Dermis microvascular lymphatic vessel endothelial cell (primary cell): ENCODE data around the gene ECEL1. TPM values are rescaled to one million over a fixed set of nuclear protein-coding genes. Genes with fewer than 3 reads are reported as not detected.

Experiments used
- DNase-seq, 2 donors: peaks; one replicate each; pipeline versions ENCODE4 v3.0.0 to v3.0.0-alpha.2; 2010; ENCODE audit warnings: low read depth in 2 of 2
- total RNA-seq: library from RNA; depleted of rRNA; stranded (reverse); fragments of >200 nt; gene quantifications from 2 replicates; pipeline ENCODE4 v1.2.1, GENCODE V29; 2014

Gene ECEL1
- total RNA-seq, 1 donor from 2014 or later: not detected

DNA sequence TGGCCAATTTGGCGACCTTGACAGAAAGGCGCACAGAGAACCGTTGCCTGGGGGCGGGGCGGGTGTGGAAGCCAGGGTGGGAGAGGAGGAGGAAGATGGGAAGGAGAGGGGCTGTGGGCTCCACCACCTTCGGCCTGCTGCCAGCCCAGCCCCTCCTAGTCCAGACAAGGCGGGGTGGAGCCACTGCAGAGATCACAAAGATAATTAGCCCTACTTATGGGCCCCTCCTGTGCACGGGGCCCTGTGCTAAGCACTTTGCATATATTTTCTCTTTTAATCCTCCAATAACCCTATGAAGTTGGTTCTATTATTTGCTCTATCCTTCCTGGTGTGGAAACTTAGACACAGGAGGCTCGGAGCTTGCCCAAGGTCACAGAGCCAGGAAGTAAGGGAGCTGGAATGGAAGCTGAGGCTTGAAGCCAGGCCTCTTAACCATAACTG lies 13.7 kb upstream of the ECEL1 start:
- DNase-seq: no peak

GRCh38 chr2:232498452-232498851 lies 10.8 kb upstream of the ECEL1 start:
- DNase-seq: no peak

DNA sequence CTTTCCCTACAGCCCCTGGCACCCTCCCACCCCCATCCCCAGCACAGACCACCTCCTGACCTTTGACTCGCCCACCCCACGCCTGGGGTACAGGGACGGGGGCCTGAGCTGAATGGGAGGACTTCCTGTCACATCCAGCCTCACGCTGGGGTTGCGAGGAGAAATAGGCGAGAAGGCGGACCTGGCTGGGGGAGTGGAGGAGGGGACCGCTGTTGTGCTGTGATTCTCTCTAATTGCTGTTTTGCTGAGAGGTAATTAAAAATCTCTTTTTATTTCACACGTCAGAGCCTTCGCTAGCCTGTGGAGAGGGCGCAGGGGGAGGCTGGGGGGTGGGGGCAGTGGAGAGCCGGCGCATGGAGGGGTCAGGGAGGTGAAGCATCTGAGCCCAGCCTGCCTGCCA lies 9.7 kb upstream of the ECEL1 start:
- DNase-seq: no peak

GRCh38 chr2:232496501-232497270 lies 9.1 kb upstream of the ECEL1 start:
- DNase-seq: no peak

GRCh38 chr2:232495292-232495691 lies 7.7 kb upstream of the ECEL1 start:
- DNase-seq: no peak

DNA sequence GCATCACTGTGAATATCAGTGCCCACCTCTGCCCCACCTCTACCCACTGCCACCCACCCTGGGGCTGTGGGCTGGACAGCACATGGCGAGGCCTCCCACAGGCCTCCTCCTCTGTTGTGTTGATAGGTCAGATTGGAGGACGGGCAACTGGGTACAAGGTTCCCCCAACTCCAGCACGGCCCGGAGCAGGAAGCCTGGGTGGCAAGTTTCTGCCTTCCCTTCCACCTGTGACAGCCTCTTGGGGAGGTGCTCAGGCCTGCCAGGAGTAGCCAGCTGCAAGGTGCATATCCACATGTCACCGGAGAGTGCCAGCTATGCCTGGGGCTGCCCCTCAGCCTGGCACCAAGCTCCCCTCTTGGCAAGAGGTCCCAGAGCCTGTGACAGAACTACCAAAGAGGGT lies 6.9 kb upstream of the ECEL1 start:
- no peak for DNase-seq

- no peak for DNase-seq
Measured at GRCh38 chr2:232493701-232494474, 6.3 kb upstream of the ECEL1 start.

- DNase-seq: no peak
Measured at GRCh38 chr2:232492963-232493700, 5.5 kb upstream of the ECEL1 start.

GRCh38 chr2:232492236-232492848 lies 4.7 kb upstream of the ECEL1 start:
- no peak for DNase-seq

DNA sequence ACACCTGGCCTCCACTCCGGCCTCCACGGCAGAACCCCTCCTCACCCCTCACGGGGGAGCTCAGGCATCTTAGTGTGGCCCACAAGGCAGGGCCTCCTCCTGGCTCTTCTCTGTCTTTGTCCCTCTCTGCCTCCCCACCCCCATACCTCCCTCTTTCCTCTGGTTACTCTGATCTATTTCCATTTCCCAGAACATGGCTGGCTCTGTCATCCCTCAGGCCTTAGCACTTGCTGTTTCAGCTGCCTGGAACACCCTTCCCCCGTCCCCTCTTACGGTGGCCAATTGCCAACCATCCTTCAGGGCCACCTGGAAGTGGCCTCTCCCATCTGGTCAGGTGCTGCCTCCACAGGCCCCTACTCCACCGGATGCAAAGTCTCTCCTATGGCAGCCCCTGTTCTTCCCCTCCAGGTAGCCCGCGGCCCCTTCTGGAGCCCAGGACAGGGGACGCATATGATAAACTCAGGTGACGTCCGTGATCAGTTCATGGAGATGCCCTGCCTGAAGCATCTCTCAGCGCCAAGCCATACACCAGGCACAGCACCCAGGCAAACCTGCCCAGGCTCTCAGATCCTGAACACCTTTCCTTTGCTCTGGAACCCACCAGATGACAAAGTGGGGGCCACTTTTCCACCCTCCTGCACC lies 3.6 kb upstream of the ECEL1 start:
- DNase-seq: no peak

- DNase-seq: no peak
Measured at GRCh38 chr2:232490221-232491138, 2.8 kb upstream of the ECEL1 start.

DNA sequence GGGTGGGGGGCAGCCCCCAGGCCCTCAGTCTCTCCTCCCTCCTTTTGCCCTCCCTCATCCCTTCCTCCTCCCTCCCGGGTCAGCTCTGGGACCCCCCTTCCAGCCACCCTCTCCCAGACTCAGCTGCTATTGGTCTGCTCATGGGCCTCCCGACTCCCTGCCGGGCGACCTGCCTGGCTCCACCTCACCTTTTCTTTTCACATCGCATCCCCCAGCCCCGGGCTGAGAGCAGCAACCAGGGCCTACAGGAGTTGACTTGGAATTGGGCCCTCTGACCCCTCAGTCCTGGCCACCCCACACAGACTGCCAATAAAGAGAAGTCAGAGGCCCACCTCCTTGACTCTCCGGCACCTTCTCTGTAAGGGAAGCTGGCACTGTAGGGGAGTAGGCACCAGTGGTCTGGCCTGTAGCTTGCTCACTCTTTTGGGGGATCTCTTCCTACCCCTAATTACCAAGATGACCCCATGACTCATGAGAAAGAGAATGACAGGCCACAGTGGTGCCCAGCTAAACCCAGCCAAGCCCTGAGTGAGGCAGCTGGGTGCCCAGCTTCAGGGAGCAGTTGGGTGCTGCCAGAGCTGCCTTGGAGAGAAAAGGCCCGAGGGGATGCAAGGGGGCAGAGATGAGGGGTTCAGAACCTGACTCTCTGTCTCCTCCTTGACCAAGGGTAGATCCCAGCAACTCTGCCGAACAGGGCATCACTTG lies 2.0 kb upstream of the ECEL1 start:
- DNase-seq: no peak

- no peak for DNase-seq
Measured at GRCh38 chr2:232488721-232489300, 1.2 kb upstream of the ECEL1 start.

GRCh38 chr2:232488097-232488711 lies 570 bp upstream of the ECEL1 start:
- DNase-seq: no peak

- no peak for DNase-seq
Measured at GRCh38 chr2:232486558-232487384, 863 bp downstream of the ECEL1 start.

DNA sequence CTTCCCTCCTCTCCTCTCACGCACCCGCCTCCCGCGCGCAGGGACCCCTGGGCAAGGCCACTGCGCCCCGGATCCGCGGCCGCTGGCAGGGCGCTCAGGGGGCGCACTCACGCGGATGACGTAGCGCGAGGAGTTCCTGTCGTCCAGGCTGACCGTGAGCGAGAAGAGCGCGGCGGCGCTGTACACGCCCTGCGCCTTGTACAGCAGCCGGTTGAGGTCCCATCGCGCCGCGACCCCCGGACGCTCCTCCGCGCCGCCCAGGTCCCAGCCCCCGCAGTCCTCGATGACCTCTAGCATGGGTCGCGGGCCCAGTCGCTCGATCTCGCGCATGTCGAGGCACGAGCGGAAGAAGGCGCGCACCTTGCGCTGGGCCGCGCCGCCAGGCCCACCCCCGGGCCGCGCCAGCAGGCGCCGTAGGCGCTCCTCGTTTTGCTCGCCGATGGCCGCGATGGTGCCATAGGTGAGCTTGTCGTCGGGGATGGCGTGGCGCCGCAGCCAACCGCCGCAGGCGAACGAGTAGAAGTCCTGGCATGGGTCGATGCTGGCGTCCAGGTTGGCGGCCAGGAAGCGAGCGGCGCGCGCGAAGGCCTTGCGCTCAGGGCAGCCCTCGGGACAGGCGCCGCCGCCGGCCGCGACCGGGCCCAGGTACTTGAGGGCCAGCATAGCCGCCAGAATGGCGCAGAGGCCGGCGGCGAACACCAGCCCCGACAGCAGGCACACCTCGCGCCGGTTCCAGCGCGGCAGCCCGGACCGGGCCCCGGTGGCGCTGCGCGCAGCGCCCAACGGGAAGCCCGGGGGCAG lies 1.7 kb downstream of the ECEL1 start:
- no peak for DNase-seq

DNA sequence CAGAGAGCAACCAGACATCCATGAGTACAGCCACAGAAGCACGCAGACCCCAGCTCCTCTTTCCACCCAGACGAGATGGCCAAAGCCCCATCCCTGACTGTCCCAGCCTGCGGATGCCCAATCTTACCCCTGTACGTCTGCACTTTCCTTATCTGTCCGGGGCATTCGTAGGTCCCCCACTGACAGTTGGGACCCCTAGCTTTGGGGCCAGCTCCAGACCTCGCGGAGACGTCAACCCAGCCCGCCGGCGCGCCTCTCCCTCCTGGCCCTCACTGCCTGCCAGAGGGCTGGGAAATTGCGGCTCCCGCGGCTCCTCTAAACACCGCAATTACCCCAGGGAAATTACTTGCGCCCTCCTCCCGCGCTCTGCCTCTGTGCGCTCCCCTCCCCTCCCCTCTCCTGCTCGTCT lies 2.3 kb downstream of the ECEL1 start:
- DNase-seq: no peak
